Upper lobe of left lung (tissue), 6 donors: ENCODE data around the gene CFAP221. TPM values are rescaled to one million over a fixed set of nuclear protein-coding genes. Genes with fewer than 3 reads are reported as not detected.

Source experiments
- ATAC-seq, 2 donors: fragments of 200-7000 bp; cut with Tn5 transposase; one replicate each; pipeline ENCODE4 v1.9.1; 2022; ENCODE audit warnings: mild to moderate bottlenecking in 2 of 2, moderate library complexity in 2 of 2; ENCODE audit not compliant: low FRiP score in 2 of 2
- DNase-seq, 2 donors: peaks; one replicate each; pipeline ENCODE4 v3.0.0-alpha.2; 2019 to 2020
- H3K27ac ChIP-seq, 4 donors: fragments of 200-600 bp; sonication (generic); one replicate each; pipeline ENCODE4 v1.5.1; 2016 to 2019
- H3K27me3 ChIP-seq, 4 donors: fragments of 200-600 bp; sonication (generic); one replicate each; pipeline ENCODE4 v1.5.1; 2017 to 2019
- H3K36me3 ChIP-seq, 4 donors: fragments of 200-600 bp; sonication (generic); one replicate each; pipeline ENCODE4 v1.5.1; 2016 to 2019
- H3K4me1 ChIP-seq, 4 donors: fragments of 200-600 bp; sonication (generic); one replicate each; pipeline ENCODE4 v1.5.1; 2018 to 2019
- H3K4me3 ChIP-seq, 4 donors: fragments of 200-600 bp; sonication (generic); one replicate each; pipeline ENCODE4 v1.5.1; 2017 to 2019; ENCODE audit warnings: mild to moderate bottlenecking in 2 of 4, moderate library complexity in 1 of 4
- H3K9me3 ChIP-seq, 4 donors: fragments of 200-600 bp; sonication (generic); one replicate each; pipeline ENCODE4 v1.5.1; 2018 to 2019
- CTCF ChIP-seq, 6 experiments: fragments of 450-650 bp in 4 of 6; fragments of 200-600 bp in 2 of 6; sonication (generic) in 2 of 6; IDR thresholded peaks; one replicate each; pipeline ENCODE4 v1.5.1; 2016 to 2019; ENCODE audit warnings: antibody characterized with exemption in 6 of 6
- EP300 ChIP-seq, 4 donors: sonication (generic); formaldehyde crosslinking; IDR thresholded peaks; one replicate each; pipeline ENCODE4 v1.5.1; 2017; ENCODE audit warnings: antibody characterized with exemption in 4 of 4, control low read depth in 2 of 4
- POLR2A ChIP-seq, 4 donors: fragments of 450-650 bp; IDR thresholded peaks; one replicate each; pipeline ENCODE4 v1.5.1; 2016 to 2017; ENCODE audit warnings: antibody characterized with exemption in 4 of 4, mild to moderate bottlenecking in 2 of 4
- POLR2AphosphoS5 ChIP-seq, 2 donors: sonication (generic); formaldehyde crosslinking; IDR thresholded peaks; one replicate each; pipeline ENCODE4 v1.5.1; 2017; ENCODE audit warnings: antibody characterized with exemption in 2 of 2
- WGBS, 2 donors: methylation state at CpG; one replicate each; pipeline ENCODE4 v1.1.5; 2017 to 2018; 5-methylcytosine and 5-hydroxymethylcytosine counted together
- total RNA-seq, 6 donors: library from RNA; depleted of rRNA in 4 of 6; stranded (reverse); fragments of >200 nt in 4 of 6; gene quantifications; one replicate each; pipeline versions ENCODE4 v1.1.0 to v1.2.1, GENCODE V29; 2016 to 2021
- donor health status: DM: no; HTN: no; CAD: no; lungs with moderate emphysema.
- donor health status: DM: no; HTN: yes; CAD: no; lungs with severe emphysema.

Gene CFAP221
- total RNA-seq, 6 donors from 2014 or later: 13.9 to 67.5 (median 30.9) TPM

GRCh38 chr2:119694845-119695521, 150.7 kb downstream of the CFAP221 start:
- no peaks in the 10 kb centered on the region for H3K27me3 ChIP-seq
- no peaks in the 10 kb centered on the region for H3K36me3 ChIP-seq
- H3K27ac ChIP-seq: peak overlapping the region in 3 of 4 donors; percentile 20 to 72 (median 24)
- DNase-seq (peak in 1 of 2 donors; percentile 59), ATAC-seq (peak; percentile 7 to 77)
- H3K4me1 ChIP-seq: peaks cover 0 to 18% (median 10%) of the 10 kb centered on the region in 4 donors
- H3K9me3 ChIP-seq: no peaks in the 10 kb centered on the region
- 31 to 50% methylated on average over 10 of the region's 10 CpGs for WGBS, 2 donors
- H3K4me3 ChIP-seq: peak overlapping the region in 2 of 4 donors; percentile 9 to 17
- TF ChIP-seq CTCF (IDR thresholded peaks at IDR 0.05) (peak in 1 of 6 experiments; percentile 10), POLR2A (IDR thresholded peaks at IDR 0.05) (no peak)

DNA sequence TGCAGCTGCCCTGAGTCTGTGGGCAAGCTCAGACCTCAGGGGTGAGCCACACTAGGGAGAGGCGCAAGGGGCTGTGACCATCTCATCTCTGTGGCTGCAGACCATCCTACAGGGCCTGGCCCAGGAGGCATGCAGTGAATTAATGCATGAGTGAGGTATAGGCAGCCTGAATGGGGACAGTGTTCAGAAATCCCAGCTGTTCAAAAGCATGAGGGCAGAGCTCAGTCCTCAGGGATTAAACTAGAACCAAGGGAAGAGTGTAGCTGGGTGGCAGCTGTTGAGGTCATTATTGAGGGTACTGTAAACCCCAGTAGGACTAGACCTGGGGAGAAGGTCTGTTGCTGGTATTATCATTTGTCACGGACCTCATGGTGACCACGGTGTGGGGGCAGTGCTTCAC, 151.8 kb downstream of the CFAP221 start:
- Histone ChIP-seq H3K4me1 (peaks cover 0 to 18% (median 10%) of the 10 kb centered on the region in 4 donors), H3K27me3 (no peaks in the 10 kb centered on the region), H3K27ac (peak overlapping the region in 1 of 4 donors; percentile 72), H3K4me3 (no peak overlapping the region), H3K36me3 (no peaks in the 10 kb centered on the region), H3K9me3 (no peaks in the 10 kb centered on the region)
- 95% methylated on average over 2 to 3 of the region's 3 CpGs for WGBS, 2 donors
- ATAC-seq (no peak), DNase-seq (no peak)
- TF ChIP-seq EP300 (IDR thresholded peaks at IDR 0.05) (no peak), CTCF (IDR thresholded peaks at IDR 0.05) (no peak), POLR2AphosphoS5 (IDR thresholded peaks at IDR 0.05) (no peak), POLR2A (IDR thresholded peaks at IDR 0.05) (no peak)

DNA sequence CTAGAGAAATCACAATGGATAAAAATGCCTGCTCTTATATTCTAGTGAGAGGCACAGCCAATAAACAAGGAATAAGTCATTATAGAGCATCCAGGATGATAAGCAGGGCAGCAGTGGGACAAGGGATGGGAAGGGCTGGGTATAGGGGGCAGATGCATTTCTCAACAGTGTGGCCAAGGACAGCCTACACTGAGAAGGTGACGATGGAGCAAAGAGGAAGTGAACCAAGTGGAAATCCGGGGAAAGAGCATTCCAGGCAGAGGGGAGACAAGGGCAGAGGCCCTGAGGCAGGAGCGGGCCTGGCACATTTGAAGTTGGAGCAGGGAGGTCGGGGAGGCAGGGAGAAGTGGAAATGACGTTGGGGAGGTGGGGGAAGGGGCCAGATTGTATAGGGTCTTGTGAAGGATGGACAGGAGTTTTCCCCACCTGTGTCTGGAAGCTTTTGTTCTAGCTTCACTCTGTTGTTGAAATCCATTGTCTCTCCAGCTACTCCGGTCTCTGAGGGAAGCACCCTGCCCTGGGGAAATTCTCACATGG, 152.3 kb downstream of the CFAP221 start:
- Histone ChIP-seq H3K4me1 (peaks cover 0 to 18% (median 10%) of the 10 kb centered on the region in 4 donors), H3K27me3 (no peaks in the 10 kb centered on the region), H3K36me3 (no peaks in the 10 kb centered on the region), H3K9me3 (no peaks in the 10 kb centered on the region), H3K4me3 (no peak overlapping the region), H3K27ac (no peak overlapping the region)
- 57 to 67% methylated on average over 5 to 6 of the region's 6 CpGs for WGBS, 2 donors
- ATAC-seq: no peak
- TF ChIP-seq EP300 (IDR thresholded peaks at IDR 0.05) (no peak), POLR2AphosphoS5 (IDR thresholded peaks at IDR 0.05) (no peak), CTCF (IDR thresholded peaks at IDR 0.05) (no peak), POLR2A (IDR thresholded peaks at IDR 0.05) (no peak)
- DNase-seq: no peak

DNA sequence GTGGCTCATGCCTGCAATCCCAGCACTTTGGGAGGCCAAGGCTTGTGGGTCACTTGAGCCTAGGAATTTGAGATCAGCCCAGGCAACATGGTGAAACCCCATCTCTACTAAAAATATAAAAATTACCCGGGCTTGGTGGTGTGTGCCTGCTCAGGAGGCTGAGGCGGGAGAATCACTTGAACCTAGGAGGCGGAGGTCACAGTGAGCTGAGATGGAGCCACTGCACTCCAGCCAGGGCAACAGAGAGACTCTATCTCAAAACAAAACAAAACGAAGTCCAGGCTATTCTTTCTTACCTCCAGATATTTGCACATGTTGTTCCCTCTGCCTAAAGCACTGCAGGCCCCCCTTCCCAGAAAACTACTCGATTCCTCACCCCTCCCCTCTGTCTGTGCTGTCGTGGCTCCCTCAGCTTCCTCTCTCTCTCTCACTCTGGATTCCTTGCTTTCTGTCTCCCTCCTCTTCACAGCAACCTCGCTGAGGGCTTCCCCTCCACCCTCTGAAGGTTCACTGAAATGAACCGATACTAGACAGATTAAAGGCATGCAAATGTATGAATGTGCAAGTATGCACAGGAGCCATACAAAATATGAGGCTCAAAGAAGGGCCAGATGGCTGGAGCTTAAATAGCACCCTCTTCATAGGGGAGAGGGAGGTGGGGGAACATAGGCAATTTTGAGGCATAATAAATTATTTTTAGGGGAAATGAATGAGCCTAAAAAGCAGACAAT, 153.2 kb downstream of the CFAP221 start:
- DNase-seq (no peak), ATAC-seq (no peak)
- TF ChIP-seq EP300 (IDR thresholded peaks at IDR 0.05) (no peak), CTCF (IDR thresholded peaks at IDR 0.05) (no peak), POLR2A (IDR thresholded peaks at IDR 0.05) (no peak), POLR2AphosphoS5 (IDR thresholded peaks at IDR 0.05) (no peak)
- H3K27me3 ChIP-seq: no peaks in the 10 kb centered on the region
- H3K9me3 ChIP-seq: no peaks in the 10 kb centered on the region
- H3K4me3 ChIP-seq: no peak overlapping the region
- no peaks in the 10 kb centered on the region for H3K36me3 ChIP-seq
- H3K4me1 ChIP-seq: peaks cover 0 to 18% (median 10%) of the 10 kb centered on the region in 4 donors
- no peak overlapping the region for H3K27ac ChIP-seq
- WGBS, 2 donors: 41 to 50% methylated on average over 8 of the region's 8 CpGs
